K562 (cell line): ENCODE measurements around the gene PCSK5.

Experiments
- EZH2 ChIP-seq: IDR thresholded peaks from 2 replicates; pipeline ENCODE4 v1.6.1; 2012; ENCODE audit warnings: low read depth, mild to moderate bottlenecking, inconsistent platforms, low read length, borderline replicate concordance
- FOS ChIP-seq: IDR thresholded peaks from 3 replicates; pipeline ENCODE4 v1.6.1; 2011; ENCODE audit not compliant: insufficient read length; ENCODE audit errors: extremely low read depth
- GABPA ChIP-seq: fragments of 200-800 bp; sonication (Bioruptor generic); conservative IDR thresholded peaks from 2 replicates; pipeline ENCODE4 v1.6.1; 2016; ENCODE audit warnings: low read depth, missing genetic modification characterization, missing compliant biosample characterization
- MAZ ChIP-seq, 2 experiments: fragments of 450-650 bp in 1 of 2; sonication (generic) in 1 of 2; formaldehyde crosslinking; IDR thresholded peaks in 1 of 2; conservative IDR thresholded peaks in 1 of 2; 2 replicates each; pipeline versions ENCODE4 v1.4.0 to v1.5.0; 2020; ENCODE audit warnings: mild to moderate bottlenecking in 1 of 2, missing genetic modification reagents in 1 of 2
- MXI1 ChIP-seq: IDR thresholded peaks from 2 replicates; pipeline ENCODE4 v1.6.1; 2011; ENCODE audit warnings: low read depth, mild to moderate bottlenecking, improper control_type of control experiment, low read length
- MYBL2 ChIP-seq, 2 experiments: fragments of 450-650 bp in 1 of 2; sonication (generic) in 1 of 2; formaldehyde crosslinking in 1 of 2; IDR thresholded peaks; 2 replicates each; pipeline versions ENCODE4 v1.6.1 to v1.8.1; 2017 to 2022; ENCODE audit warnings: borderline replicate concordance in 1 of 2, inconsistent platforms in 1 of 2, low read depth in 1 of 2, mild to moderate bottlenecking in 1 of 2, missing genetic modification reagents in 1 of 2, moderate library complexity in 1 of 2
- ZNF584 ChIP-seq: fragments of 200-800 bp; sonication (Bioruptor generic); IDR thresholded peaks from 2 replicates; pipeline ENCODE4 v1.6.1; 2016; ENCODE audit warnings: low read depth, mild to moderate bottlenecking, missing genetic modification characterization, missing compliant biosample characterization
- ZSCAN29 ChIP-seq: fragments of 450-650 bp; IDR thresholded peaks from 2 replicates; pipeline ENCODE4 v1.6.1; 2017
- TF ChIP-seq, protein P1 (sequence below): sonication (generic); formaldehyde crosslinking; IDR thresholded peaks from 2 replicates; pipeline ENCODE4 v1.8.0; 2022; ENCODE audit warnings: mild to moderate bottlenecking, missing genetic modification reagents
- TF ChIP-seq, protein P2 (sequence below), 3 experiments: IDR thresholded peaks in 2 of 3; conservative IDR thresholded peaks in 1 of 3; 2 replicates each; pipeline ENCODE4 v1.5.1; 2011 to 2012; ENCODE audit warnings: low read length in 3 of 3, mild to moderate bottlenecking in 3 of 3, control low read depth in 2 of 3, improper control_type of control experiment in 1 of 3, inconsistent platforms in 1 of 3, low read depth in 1 of 3, mixed read lengths in 1 of 3, moderate library complexity in 1 of 3; ENCODE audit not compliant: insufficient read depth in 2 of 3

DNA sequence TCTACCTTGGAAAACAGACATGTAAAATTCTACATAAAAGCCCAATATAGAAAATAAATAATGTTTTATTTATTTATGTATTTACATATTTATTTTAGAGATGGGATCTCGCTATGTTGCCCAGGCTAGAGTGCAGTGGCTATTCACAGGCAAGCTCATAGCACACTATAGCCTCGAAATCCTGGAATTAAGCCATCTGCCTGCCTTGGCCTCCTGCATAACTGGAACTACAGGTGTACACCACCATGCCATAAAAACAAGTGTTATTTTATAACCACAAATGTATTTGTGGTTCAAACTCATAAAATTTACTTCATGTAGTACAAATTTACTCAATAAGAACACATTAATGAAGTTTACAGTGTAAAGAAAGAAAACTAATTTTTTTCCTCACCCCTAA is 510.7 kb downstream of the PCSK5 start:
- no peak for TF ChIP-seq MAZ (CRISPR knock-in tag; conservative IDR thresholded peaks at IDR 0.05 in 1 of 2, IDR thresholded peaks at IDR 0.05 in 1 of 2)
- TF ChIP-seq ZSCAN29: no peak
- TF ChIP-seq FOS: no peak
- TF ChIP-seq ZNF584 (CRISPR knock-in tag): no peak
- TF ChIP-seq GABPA (tag): no peak
- TF ChIP-seq, protein P1, sequence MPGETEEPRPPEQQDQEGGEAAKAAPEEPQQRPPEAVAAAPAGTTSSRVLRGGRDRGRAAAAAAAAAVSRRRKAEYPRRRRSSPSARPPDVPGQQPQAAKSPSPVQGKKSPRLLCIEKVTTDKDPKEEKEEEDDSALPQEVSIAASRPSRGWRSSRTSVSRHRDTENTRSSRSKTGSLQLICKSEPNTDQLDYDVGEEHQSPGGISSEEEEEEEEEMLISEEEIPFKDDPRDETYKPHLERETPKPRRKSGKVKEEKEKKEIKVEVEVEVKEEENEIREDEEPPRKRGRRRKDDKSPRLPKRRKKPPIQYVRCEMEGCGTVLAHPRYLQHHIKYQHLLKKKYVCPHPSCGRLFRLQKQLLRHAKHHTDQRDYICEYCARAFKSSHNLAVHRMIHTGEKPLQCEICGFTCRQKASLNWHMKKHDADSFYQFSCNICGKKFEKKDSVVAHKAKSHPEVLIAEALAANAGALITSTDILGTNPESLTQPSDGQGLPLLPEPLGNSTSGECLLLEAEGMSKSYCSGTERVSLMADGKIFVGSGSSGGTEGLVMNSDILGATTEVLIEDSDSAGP (CRISPR knock-in tag): no peak
- no peak for TF ChIP-seq EZH2
- no peak for TF ChIP-seq MXI1
- TF ChIP-seq MYBL2 (IDR thresholded peaks at IDR 0.05; ENCODE audit: low read depth): no peak
- TF ChIP-seq MYBL2 (CRISPR knock-in tag; IDR thresholded peaks at IDR 0.05; ENCODE audit: borderline replicate concordance): no peak
- TF ChIP-seq, protein P2, sequence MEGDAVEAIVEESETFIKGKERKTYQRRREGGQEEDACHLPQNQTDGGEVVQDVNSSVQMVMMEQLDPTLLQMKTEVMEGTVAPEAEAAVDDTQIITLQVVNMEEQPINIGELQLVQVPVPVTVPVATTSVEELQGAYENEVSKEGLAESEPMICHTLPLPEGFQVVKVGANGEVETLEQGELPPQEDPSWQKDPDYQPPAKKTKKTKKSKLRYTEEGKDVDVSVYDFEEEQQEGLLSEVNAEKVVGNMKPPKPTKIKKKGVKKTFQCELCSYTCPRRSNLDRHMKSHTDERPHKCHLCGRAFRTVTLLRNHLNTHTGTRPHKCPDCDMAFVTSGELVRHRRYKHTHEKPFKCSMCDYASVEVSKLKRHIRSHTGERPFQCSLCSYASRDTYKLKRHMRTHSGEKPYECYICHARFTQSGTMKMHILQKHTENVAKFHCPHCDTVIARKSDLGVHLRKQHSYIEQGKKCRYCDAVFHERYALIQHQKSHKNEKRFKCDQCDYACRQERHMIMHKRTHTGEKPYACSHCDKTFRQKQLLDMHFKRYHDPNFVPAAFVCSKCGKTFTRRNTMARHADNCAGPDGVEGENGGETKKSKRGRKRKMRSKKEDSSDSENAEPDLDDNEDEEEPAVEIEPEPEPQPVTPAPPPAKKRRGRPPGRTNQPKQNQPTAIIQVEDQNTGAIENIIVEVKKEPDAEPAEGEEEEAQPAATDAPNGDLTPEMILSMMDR (IDR thresholded peaks at IDR 0.05 in 2 of 3, conservative IDR thresholded peaks at IDR 0.05 in 1 of 3; ENCODE audit: insufficient read depth in 2 of 3, low read depth in 1 of 3, low read length in 3 of 3): no peak
